Fibroblast of upper back skin (primary cell): ENCODE results near the gene WNT7B.

Experiments used
- DNase-seq: peaks from one replicate; pipeline ENCODE4 v3.0.0-alpha.2; 2013

Gene WNT7B

DNA sequence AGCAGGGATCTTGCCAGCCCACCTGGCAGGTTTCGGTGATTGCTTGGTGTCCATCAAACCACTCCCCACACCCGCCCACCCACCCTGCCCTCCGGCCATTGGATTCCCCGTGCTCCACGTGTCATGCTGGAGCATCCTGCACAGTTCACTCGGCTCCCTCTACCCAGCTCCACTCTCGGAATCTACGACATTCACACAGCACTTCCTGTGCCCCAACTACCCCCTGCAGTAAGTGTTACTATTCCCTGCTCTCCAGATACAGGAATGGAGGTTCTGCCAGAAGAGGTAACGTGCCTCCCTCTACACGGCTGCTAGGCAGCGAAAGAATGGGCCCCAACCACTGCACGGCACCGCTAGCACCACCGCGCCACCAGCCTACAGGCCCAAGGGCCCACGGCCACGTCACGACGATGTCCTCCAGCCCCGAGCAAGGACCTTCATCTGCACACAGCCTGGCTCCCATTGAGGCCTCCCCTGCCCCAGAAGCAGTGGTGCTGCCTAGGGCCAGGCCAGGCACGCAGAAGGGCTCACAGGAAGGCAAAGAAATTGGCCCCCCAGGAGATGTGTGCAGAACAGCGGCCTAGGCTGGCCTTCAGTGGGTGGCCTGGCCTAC lies 27.6 kb downstream of the WNT7B start:
- no peak for DNase-seq

DNA sequence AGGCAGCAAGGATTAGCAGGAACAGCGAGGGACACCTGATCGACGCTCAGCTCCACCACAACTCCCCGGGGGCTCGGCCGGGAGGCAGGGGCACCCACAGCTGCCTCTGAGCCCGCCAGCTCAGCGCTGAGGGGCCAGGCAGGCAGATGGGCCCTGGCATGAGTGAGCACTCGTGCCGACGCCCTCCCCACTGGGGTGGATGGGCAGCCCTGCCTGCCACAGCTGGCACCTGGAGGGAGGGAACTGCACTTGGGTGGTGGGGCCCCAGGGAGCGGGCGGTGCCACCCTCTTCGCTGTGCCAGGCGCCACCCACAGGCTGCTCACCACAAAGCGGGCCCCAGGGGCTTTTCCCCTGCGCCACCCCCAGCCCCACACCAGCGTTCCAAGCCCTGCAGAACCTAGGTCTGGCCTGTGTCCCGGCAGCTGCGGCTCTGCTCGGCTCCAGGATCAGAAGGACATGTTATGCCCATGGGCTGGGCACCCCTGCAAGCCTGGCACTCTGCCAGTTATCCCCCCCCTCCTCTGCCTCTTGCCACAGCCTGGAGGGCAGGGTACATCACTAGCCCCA lies 28.8 kb downstream of the WNT7B start:
- DNase-seq: no peak

DNA sequence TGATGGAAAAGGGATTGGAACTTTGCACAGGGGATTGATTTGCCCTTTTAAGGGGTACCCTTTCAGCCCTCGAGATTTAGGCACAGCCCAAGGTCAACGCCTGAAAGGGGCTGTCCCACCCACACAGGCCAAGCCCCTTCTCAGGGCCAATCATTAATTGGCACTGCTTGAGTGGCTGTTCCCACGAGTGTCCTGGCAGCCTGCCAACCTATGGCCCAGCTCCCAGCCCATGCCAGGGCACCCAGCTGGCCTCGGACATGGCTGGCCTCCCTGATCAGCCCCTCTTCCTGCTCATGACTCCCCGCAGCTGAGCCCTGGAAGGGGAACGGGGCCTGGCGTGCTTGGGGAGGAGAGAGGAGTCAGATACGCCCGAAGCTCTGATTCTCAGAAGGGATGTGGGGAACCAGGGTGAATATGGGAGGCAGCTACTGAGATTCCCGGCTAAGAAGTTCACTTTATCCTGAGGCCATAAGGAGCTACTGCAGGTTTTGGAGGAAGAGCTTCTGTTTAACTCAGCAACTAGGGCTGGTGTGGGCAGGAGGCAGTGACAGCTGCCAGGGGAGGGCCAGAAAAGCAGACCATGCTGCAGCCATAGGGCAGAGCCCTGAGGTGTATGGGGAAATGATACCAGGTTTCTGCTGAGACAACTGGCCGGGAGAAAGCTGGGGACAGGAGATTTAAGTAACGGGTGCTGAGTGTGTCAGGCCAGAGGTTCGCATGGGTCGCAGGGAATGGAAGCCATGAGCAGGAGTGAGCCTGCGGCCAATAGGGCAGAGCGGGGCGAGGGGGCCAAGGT lies 30.0 kb downstream of the WNT7B start:
- DNase-seq: no peak

DNA sequence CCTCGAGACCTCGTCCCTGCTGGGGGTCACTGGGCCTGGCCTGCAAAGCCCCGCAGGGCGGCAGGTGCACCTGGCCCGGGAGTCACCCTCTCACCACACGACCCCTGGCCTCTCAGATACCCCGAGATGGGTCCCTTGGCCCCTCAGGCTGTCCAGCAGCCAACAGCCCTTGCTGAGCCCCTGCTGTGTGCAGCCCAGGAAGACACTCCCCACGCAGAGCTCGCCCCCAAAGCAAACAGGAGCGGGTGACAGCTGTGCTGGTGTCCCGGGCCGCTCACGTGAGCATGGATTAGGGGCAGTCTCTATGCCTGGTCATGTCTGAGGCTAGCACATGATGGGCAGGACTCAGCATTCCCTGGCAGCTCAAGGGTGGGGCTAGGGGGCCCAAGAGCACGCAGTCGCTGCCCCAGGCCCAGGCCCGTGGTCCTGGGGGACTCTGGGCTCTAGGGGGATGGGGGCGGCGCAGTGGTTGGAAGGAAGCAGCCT lies 31.3 kb downstream of the WNT7B start:
- no peak for DNase-seq

DNA sequence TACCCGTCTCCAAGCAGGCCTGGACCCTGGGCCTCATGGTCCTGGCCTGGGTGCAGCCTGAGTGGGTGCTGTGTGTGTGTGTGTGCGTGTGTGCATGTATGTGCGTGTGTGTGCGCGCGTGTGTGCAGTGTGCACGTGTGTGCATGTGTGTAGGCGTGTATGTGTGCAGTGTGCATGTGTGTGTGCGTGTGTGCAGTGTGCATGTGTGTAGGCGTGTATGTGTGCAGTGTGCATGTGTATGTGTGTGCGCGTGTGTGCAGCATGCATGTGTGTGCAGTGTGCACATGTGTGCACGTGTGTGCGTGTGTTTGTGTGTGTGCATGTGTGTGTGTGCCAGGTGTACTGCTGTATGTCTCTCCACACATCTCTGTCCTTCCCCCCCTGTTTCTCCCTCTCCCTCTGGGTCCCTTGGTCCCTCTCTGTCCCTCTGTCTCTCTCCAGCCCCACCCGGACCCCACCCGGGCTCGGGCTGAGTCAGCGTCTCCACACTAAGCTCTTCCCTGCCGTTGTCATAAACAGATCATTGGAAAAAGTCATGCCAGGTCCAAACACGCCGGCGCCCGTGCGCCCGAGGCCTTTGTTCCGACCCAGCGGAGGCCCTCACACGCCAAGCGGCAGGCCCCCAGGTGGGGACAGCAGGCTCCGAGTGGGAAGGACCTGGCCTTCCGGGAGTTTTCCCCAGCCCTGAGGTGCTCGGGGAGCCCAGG lies 34.0 kb downstream of the WNT7B start:
- DNase-seq: no peak

DNA sequence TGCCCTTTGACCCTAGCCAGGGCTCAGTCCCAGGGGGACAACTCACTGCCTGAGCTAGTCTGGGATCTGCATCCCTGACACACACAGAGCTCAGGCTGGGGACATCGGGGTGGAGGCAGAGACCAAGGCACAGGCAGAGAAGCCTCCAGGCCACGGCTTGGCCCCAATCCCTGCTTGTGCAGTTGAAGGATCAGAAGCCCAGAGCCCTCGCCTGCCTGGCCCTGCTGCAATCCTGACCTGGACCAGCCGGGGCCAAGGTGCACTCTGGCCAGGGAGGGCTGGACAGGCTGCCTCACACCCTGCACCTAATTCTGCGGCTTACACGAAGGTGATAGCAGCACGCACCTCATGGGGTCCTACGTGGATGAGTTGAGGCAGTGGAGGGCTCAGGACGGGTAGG lies 34.6 kb downstream of the WNT7B start:
- DNase-seq: no peak

DNA sequence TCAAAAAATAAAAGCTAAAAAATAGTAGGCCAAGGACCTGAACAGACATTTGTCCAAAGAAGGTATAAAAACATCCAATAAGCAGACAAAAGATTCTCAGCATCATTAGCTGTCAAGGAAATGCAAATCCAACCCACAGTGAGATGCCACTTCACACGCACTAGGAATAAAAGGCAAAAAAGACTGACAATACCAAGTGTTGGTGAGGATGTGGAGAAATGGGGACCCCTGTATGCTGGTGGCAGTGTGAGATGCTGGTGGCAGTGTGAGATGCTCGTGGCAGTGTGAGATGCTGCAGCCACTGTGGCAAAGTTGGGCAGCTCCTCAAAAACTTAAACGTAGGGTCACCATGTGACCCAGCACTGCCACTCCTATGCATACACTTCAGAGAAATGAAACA lies 38.0 kb downstream of the WNT7B start:
- no peak for DNase-seq

DNA sequence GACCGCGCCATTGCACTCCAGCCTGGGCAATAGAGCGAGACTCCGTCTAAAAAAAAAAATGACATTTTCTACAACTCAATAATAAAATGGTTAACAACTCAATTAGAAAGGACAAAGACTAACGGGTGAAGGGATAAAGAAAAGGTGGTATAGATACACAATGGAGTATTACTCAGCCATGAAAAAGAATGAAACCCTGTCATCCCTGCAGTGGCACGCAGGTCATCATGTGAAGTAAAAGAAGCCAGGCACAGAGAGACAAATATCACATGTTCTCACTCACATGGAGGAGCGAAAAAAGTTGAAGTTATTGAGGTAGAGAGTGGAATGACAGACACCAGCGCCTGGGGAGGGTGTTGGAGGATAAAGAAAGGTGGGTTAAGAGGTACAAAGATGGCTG lies 39.0 kb downstream of the WNT7B start:
- no peak for DNase-seq

DNA sequence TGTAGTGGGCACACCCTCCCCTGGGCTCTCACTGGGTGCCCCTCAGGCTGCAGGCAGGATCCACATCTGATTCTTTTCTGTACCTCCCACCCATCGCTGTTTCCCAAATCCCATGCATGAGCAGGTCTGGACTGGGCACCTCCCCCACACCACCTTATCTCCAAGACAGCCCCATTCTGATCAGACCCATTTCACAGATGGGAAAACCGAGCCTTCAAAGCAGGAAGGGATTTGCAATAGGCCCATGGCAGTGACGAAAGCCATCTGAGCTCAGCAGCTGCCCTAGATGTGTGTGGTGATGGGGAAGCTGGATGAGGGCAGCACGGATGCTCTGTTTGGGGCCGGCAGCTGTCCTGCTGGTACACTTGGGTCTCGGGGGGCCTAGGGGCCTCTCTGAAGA lies 41.4 kb downstream of the WNT7B start:
- DNase-seq: no peak

DNA sequence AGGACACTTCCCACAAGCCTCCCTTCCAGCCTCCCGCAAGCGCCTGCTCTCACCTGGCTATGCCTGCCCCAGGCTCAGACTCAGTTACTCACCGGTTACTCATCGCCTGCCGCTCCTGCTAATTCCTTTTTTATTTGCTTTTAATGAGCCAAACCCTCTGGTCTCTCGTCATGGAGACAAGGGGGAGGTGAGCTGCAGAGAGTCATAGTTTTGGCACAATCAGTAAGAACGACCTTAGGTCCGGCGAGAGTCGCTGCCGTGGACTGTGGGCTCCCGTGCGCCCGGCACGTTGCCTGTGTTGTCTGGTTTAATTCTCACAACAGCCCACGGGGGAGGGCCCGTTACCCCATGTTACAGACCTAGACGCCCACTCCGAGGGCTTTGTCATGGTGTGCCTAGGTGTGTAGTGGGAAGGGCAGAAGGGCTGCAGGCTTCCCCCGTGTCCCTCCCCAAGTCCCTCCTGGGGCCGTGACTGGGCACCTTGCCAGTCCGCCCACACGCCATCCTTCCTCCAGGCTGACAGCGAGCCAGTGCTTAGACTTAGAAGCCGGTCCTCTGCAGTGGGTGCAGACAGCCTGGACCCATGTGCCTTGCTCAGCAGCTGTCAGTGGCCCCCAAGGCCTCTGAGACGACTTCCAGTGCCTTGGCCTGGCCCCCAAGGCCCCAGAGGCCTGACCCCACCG lies 42.2 kb downstream of the WNT7B start:
- peak; percentile 90 for DNase-seq

DNA sequence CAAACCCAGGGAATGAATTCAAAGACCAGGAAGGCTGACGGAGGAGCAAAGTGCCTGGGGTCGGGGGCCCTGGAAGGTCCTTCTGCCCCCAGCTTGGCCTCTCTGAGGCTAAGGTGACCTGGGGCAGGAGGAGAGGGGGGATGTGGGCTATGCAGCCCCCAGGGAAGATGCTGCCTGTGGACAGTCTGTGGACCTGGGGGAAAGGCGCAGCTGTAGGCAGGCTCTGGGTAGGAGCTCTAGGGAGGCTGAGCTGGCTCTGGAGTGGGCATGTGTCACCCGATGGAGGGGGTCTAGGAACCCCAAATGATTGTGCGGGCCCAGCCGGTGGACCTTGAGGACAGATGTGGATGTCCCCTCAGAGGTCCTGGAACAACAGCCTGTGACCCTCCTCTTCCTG lies 42.8 kb downstream of the WNT7B start:
- DNase-seq: no peak

DNA sequence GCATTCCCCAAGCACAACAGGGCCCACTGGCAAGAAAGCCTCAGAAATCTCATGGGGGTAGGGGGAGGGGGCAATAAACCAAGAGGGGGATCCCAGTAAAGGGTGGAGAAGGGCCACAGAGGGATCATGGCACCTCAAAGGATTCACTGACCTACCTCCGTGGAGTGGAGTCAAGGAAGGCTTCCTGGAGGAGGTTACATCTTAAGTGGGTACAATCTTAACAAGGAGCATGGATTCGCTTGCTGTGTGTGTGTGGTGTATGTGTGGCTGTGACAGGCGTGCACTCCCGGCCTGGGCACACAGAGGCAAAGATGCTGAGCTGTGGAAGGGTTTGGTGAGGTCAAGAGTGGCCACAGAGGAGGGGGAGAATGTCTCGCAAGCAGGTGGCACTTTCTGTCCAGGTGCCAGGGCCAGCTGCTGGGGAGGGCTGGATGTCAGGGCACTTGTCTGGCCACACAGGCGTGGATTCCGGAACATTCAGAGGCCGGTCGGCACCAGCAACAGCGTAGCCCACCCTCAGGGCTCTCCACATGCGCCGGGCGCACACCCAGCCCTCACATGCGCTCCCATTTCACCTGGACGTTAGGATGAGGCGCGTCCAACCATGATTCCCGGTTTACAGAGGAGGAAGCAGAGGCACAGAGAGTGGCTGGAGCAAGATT lies 43.3 kb downstream of the WNT7B start:
- DNase-seq: no peak

DNA sequence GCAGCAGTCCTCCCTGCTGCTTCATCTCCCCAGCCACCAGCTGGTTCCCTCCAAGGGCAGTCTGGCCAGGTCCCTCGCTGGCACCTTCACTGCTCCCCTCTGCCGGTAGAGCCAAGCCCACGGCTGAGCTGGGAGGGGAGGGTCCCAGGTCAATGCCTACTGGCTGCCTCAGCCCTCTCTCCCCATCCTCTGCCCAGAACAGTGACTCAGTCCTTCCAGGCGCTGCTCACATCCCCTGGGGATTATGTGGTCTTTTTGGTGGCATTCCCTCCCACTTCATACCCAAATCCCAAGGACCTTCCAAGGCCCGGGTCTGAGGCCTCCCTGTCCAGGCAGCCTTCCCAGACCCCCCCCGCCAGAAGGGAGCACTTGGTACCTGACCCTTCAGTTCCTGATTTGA lies 44.9 kb downstream of the WNT7B start:
- DNase-seq: peak; percentile 38

DNA sequence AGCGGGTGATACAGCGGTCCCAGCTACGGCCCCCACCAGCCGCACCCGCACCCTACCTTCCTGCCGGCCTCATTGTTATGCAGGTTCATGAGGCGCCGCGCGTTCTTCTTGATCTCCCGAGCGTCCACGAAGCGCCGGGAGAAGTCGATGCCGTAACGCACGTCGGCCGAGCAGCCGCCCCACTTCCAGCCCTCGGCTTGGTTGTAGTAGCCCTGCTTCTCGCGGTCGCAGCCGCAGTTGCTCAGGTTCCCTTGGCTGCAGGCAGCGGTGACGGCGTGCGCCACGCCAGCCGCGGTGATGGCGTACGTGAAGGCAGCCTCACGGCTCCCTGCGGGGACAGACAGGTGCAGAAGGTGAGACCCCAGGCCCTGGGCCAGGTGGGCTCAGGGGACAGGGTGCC lies 45.9 kb downstream of the WNT7B start:
- no peak for DNase-seq

DNA sequence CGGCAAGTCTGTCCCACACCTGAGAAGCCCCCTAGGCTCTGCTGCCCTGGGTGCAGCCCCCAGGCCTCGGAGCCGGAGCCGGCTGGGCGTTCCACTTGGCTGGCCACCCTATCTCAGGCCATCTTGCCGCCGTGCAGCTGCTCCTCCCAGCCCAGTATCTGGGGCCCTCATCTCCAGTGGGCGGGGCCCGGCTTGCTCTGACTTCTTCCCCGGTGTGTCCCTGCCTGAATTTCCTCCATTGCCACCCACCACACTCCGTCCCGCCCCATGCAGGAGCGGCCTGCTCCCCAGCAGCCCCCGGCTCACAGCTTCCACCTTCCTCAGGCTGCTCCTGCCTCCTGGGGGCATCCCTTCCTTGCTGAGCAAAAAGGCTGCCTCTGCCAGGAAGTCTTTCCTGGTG lies 46.6 kb downstream of the WNT7B start:
- DNase-seq: no peak

DNA sequence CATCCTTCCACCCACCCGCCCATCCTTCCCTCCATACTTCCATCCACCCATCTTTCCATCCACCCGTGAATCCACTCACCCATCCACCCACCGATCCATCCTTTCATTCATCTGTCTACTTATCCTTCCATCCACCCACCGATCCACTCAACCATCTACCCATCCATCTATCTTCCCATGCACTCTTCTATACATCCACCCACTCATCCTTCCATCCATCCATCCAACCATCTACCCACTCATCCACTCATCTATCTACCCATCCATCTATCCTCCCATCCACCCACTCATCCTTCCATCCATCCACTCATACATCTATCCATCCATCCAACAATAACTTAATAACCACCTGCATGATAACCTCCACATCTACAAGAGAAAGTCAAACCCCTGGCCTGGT lies 47.3 kb downstream of the WNT7B start:
- DNase-seq: no peak

DNA sequence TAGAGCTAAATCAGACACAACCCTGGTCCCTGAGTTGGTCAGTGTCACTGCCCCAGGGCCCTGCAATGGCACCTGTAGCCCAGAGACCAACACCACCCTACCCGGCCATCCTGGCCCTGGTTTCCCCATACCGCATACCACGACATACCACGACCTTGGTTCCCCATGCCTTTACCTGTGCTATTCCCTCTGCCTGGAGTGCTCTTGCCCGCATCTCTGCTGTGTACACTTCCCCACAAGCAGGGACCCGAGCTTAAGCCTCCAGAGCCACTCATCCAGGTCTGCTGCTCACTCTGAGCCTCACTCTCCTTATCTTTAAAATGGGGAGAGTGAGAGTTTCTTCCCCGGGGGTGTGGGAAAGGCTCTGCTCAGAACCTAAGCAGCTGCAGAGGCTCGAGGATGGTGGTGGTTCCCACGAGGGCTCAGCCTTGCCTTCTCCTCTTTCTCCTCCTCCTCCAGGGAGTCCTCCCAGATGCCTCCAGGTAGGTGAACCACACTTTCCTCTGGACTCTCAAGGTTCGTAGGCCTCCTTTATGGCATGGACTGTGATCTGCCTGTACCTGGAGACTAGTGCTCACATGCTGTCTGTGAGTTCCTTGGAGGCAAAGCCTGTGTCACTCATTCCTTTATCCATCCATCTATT lies 48.1 kb downstream of the WNT7B start:
- DNase-seq: no peak

DNA sequence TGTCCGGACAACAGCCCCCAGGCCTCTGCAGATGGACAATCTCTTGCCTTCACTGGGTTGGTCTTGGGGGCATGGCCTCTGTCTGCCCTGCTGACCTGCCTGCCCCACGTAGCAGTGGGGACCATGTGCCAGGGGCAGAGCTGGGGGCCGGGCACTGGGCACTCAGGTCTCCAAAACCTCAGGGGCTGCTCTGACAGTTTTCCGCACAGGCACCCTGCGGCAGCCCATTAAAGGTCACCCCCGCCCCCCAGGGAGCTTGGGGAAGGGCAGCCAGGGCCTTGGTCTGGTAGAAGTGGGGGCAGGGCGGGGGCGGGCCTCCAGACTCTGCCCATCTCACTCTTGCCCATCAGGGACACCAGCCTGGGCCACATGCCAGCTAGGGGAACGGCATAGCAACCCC lies 49.9 kb downstream of the WNT7B start:
- no peak for DNase-seq

DNA sequence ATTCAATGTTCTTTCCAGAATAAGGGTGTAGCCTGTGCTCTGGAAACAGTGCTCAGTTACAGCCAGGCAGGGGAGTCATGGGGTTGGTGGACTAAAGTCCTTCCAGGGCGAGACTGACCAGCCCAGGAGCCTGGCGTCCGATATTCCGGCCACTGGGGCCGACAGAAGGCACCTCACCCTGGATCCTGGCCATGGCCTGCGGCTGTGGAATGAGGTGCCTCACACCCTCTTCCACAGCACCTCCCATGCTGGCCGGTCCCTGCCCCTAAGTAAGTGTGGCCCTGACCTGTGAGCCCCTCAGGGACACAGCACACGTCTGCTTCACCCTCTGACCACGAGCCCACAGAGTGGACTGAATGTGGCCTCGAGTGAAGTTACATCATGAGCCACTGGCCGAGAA lies 50.5 kb downstream of the WNT7B start:
- no peak for DNase-seq

DNA sequence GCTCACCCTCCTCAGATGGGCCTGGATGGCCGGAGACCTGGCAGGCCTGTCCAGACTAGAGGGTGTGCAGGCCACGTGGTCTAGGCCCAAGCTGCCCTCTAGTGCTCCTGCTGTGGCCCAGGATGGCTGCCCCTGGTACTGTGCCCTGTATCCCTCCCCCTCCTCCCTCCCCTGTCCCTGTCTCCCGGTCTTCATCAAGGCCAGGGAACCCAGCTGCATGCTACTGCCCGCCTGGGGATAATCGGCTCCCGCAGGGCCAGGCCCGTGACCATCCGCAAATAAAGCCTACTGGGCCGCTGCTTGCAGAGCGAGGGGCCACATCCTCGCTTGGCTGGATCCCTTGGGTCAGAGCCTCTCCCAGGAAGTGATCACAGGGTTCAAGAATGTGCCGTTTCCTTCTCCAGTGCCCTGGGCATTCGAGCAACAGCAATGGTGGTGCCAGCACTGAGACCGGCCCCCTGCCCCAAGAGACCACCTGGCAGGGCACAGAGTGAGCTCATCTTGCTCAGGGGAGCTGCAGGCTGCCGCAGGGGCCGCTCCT lies 51.1 kb downstream of the WNT7B start:
- DNase-seq: no peak

DNA sequence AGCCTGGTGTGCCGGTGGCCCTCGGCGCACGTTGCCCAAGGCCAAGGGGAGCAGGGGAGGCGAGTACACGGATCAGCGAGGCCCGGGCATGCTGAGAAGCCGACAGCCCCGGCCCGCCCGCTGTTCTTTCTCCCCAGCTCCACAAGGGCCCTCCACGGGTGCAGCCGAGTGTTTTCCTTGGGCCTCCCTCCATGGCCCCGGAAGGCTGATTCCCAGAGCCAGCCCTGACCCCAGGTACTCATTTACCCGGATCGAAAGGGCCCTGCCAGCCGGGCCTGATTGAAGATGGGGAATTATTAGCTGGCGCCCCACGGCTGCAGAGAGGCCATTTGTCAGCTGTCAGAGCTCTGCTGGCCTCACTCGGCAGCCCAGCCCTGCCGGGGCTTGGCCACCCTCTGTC lies 53.1 kb downstream of the WNT7B start:
- no peak for DNase-seq

DNA sequence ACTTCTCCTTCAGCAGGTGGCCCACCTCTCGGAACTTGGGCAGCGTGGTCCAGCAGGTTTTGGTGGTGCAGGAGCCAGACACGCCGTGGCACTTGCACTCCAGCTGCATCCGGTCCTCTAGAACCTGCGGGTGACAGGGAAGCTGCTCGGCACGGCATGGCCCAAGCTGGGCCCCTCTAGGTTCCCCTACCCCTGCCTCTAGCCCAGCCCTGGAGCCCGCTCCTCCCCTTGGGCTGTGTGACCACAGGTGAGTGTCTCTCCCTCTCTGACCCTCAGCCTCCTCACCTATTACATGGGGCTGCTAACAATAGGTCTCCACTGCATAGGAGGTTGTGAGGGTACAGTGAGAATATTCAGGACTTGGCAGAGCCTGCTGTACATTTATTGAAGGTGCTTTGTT lies 53.8 kb downstream of the WNT7B start:
- no peak for DNase-seq
